ENCODE measurements around the gene CHAF1A.

Gene CHAF1A

DNA sequence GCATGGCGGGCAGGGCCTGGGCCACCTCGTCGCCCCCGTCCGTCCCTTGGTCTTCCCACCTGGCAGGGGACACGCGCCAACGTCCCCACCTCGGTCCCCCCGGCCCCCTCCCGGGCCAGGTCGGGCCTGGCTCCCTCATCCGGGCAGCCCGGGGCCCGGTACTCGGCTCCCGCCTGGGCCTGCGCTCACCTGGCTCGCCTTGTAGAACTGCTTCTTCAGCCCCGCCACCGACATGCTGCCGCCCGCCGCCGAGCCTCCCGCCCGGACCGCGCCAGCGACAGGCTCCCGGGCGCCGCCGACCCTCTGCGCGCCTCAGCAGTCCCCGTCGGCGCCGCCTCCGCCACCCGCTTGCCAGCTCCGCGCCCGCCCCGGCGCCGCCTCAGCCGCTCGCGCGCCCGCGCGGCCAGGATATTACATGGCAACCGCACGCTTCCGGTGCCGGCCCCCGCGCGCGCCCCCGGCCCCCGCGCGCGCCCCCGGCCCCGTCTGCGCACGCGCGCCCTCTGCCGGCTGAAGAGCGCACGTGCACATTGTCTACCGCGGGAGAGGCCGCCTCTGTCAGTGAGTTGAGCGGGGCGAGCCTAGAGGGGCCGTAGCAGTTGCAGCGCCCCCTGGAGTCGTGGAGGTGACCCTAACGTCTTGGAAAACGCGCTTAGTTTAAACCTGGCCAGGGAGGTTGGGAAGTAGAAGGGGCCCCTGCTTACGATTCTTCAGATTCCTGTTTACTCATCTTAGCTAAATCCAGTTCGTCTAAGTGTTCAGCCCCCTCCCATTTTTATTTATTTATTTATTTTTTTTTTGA is 2.1 kb upstream of the CHAF1A start, which contains the start of gene SH3GL1:
TSS of gene SH3GL1 (minus strand) at position 413 of the 802 bp plus-strand sequence. CDS start at position 234, 179 bp downstream.
- peak; percentile 75 for DNase-seq (ENCODE audit: extremely low spot score, insufficient read length, low read depth)
- FAIRE-seq = peak; percentile 86

DNA sequence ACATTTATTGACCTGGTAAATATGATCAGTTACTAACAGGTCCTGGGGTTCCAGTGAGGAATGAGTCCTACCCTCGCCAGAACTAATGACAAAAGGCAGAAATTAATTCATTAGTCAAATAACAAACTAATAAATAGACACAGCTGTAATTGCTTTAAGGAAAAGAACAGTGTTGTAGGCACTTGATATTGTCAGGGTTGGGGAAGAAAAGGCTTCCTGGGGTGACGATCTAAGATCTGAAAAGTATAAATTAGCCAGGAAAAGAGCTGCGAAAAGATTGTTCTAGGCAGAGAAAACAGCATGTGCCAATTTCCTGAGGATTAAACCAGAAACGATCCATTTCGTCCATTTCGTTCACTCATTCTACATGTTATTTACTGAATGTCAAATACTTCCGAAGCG is 670 bp upstream of the CHAF1A start:
- FAIRE-seq (no peak), DNase-seq (ENCODE audit: extremely low spot score, insufficient read length, low read depth) (no peak)

DNA sequence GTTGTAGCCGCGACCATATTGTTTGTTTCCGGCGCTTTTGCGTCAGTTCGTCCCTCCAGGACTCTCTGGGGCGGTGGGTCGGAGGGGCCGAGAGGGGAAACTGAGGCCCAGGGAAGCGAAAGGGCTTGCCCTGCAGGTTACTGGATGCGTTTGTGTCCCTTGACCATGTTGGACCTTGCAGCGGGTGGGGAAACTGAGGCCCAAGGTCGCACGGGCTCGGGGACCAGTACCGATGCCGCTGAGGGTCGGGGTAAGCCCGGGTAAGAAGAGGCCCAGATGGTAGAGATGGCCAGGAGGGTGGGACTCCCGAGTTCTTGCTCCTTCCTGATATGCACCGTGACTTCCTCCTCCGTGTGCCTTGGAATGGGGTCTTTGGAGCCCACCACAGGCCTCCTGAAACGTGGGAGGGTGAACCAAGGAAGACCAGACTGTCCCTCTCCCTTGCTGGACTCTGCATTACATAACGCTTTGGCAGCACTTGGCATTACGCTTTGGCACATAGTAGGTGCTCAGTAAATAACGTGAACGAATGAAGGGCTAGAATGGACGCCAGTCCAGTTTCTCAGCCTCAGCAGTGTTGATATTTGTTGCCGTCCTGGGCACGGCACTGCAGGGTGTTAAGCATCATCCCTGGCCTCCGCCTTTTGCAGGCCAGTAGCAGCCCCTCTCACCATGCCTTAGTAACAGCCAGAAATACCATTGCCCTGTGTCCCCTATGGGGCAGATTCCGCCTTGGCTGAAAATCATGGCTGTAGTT is 743 bp downstream of the CHAF1A start:
- FAIRE-seq = no peak
- no peak for DNase-seq (ENCODE audit: extremely low spot score, insufficient read length, low read depth)

DNA sequence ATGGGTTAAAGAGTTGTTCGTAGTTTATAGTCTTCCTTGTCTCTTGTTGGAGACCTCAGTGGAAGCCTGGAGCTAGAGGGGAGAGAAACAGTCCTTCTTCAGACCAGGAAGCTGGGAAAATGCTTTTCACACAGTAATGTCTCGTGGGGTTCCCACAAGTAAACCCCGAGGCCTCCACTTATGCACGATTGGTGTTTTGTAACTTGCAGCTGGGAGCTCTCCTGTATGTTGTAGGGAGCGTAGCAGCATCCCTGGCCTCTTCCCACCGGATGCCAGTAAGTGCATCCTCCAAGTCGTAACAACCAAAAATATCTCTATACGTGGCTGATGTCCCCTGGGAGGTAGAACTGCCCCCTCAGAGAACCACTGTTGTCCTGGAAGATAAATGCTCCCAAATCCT is 3.5 kb downstream of the CHAF1A start:
- FAIRE-seq (no peak), DNase-seq (ENCODE audit: extremely low spot score, insufficient read length, low read depth) (no peak)

DNA sequence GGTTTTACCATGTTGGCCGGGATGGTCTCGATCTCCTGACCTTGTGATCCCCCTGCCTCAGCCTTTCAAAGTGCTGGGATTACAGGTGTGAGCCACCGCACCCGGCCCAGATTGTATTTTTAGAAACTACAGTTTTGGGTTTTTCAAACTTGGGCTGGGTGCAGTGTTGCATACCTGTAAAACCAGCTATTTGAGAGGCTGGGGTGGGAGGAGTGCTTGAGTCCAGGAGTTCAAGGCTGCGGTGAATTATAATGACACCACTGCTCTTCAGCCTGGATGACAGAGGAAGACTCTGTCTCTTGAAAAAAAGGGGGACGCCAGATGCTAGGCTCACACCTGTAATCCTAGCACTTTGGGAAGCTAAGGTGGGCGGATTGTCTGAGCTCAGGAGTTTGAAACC is 4.2 kb downstream of the CHAF1A start:
- no peak for DNase-seq (ENCODE audit: extremely low spot score, insufficient read length, low read depth)
- FAIRE-seq = no peak

DNA sequence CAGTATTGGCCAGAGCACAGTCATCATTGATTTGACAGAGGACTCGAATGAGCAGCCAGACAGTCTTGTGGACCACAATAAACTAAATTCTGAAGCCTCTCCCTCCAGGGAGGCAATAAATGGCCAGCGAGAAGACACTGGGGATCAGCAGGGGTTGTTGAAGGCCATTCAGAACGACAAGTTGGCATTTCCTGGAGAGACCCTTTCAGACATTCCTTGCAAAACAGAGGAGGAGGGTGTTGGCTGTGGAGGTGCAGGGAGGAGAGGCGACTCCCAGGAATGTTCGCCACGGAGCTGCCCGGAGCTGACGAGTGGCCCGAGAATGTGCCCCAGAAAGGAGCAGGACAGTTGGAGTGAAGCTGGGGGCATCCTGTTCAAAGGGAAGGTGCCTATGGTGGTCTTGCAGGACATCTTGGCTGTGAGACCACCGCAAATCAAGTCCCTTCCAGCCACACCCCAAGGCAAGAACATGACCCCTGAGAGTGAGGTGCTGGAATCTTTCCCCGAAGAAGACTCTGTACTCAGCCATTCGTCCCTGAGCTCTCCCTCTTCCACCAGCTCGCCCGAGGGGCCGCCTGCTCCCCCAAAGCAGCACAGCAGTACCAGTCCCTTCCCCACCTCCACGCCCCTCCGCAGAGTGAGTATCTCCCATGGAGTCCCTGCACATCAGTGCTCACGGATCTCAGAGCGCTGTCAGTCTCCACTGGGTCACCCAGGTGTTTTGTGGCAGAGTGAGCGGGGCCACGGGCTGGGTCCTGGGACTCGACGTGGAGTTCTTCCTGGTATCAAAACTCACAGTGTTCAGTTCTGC is 6.9 kb downstream of the CHAF1A start:
- no peak for FAIRE-seq
- DNase-seq (ENCODE audit: extremely low spot score, insufficient read length, low read depth) = no peak

DNA sequence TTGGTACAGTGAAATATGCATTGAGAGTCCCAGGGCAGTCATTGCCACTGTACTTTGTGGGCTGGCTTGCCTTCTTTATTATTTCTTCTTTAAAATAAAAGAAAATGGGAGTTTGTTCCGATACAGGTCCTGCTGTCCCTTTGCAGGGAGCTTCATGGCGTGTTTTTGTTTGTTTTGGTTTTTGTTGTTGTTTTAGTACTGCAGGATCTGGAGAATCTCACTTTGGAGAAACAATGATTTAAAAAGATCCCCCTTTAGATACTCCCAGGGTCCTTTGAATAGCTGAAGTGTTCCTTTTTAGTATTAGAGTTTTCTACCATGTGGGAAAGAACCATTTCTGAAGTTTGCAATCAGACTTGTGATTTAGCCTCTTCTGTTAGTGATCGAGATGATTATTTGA is 11.1 kb downstream of the CHAF1A start:
- FAIRE-seq (no peak), DNase-seq (ENCODE audit: extremely low spot score, insufficient read length, low read depth) (no peak)

DNA sequence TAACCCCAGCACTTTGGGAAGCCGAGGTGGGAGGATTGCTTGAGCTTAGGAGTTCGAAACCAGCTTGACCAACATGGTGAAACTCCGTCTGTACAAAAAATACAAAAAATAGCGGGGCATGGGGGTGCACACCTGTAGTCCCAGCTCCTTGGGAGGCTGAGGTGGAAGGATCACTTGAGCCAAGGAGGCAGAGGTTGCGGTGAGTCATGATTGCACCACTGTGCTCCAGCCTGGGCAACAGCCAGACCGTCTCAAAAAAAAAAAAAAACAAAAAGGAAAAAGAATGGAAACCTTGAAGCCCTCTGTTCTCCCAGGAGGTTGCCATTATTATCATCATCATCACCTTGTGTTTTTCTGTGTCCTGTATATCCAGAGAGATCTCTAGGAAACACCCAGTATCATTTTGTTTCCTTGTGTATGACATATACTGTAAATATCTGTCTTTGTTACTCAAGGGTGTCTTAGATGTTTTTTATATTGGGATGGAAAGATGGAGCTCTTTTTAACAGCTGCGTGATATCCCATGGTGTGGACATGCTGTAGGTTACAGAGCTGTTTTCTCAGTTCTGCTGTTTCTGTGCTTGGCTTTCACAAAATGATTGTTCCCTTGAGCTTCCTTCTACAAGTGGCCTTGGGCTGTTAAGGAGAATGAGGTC is 11.8 kb downstream of the CHAF1A start:
- DNase-seq (ENCODE audit: extremely low spot score, insufficient read length, low read depth) (no peak), FAIRE-seq (no peak)

DNA sequence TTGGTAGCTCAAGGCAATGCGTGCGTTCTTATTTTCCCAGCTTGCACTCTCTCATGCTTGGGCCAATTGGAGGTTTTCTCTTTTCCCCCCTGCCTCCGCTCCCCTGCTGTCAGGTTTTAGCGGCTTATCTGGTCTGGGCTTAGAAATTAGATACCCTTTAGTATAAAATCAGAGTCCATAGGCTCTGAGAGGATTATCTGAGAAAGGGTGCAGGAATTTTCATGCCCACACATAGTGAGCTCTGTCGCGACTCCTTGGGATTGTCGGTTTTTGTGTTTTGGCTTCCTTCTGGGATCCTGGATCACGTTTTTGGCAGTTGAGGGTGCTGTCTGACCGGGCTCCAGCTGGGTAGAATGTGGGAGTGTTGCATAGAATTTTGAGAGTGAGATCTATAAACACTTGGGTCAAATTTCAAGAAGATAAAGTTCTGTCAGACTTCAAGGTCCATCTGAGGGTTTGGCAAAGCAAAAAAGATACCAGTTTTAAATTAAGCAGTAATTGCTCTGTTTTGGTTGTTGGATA is 12.4 kb downstream of the CHAF1A start:
- no peak for DNase-seq (ENCODE audit: extremely low spot score, insufficient read length, low read depth)
- FAIRE-seq = no peak

DNA sequence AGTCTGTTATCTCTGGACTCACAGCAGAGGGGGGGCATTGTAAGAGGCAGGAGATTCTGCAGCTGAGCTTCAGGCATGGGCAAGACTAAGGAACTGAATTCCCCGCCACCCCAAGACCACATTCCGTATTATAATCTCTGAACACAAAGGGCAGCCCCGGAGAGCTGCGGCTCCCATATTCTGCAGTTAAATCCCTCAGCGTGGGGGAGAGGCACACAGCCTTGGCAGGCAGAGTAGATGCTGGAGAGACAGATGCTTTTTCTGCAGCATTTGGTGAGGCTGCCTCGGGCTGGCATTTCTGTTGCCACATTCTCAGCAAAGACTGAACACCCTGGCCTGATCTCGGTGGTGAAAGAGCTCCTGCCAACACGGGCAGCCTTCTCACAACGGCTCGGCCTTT is 12.9 kb downstream of the CHAF1A start:
- FAIRE-seq = no peak
- DNase-seq (ENCODE audit: extremely low spot score, insufficient read length, low read depth) = no peak

DNA sequence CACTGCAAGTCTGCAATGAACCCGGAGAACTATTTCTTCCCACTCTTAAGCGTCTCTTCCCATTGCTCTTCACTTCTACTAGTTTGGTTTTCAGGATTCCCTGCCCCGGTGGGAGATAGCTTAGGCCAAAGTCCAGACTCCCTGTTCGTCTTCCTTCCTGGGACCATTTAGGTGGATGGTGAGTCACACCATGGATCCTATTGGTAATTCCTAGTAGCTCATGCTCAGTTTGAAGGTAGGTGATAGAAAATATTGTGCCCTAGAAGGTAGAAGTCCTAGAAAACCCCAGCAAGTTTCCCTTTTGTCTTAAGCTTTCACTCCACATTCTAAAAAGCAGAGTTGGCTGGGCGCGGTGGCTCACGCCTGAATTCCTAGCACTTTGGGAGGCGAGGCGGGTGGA is 13.8 kb downstream of the CHAF1A start:
- DNase-seq (ENCODE audit: extremely low spot score, insufficient read length, low read depth) (no peak), FAIRE-seq (no peak)

DNA sequence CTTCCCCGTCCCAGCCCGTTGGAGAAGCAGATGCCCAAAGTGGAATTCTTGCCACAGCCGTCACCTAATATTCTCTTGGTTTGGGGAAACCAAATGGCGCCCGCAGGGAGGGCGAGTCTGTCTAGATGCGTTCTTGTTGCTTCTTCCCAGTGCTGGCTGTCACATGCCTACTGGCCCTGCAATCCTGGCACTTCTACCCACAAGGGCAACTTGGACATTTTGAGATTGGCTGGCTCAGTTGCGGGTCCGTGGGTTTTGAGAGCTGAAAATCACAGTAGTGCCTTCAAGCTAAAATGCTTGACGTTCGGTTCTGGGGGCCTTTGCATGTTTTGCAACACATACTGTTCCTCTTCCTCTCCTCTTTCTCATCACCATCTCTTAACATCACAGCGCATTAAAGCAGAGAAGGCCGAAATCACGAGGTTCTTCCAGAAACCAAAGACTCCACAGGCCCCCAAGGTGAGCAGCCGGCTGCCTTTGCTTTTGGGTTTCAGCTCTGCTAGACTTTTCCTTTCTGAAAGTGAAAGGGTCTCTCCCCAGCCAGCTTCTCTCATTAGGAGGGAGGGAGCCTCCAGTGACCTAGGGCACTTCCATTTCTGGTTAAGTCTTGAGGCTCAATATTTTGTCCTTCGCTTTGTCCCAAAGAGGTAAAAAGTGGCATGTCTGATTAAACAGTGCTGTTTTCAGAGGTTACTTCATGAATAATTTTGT is 21.1 kb downstream of the CHAF1A start:
- DNase-seq (ENCODE audit: extremely low spot score, insufficient read length, low read depth) (no peak), FAIRE-seq (peak; percentile 67)

DNA sequence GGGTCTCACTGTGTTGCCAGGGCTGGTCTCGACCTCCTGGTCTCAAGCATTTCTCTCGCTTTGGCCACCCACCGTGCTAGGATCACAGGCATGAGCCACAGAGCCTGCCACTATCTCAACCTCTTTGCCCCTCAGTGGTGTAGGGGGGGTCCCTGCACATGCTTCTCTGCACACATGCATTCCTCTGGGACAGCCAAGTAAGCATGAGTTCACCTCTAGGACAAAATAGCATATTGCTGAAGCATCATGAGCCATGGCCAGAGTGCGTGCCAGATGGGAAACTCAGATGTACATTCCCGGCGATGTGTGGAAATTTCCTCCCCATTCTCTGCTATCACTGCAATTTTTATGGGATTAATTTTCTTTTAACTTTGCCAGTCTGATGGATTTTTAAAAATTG is 23.1 kb downstream of the CHAF1A start:
- FAIRE-seq = no peak
- no peak for DNase-seq (ENCODE audit: extremely low spot score, insufficient read length, low read depth)

DNA sequence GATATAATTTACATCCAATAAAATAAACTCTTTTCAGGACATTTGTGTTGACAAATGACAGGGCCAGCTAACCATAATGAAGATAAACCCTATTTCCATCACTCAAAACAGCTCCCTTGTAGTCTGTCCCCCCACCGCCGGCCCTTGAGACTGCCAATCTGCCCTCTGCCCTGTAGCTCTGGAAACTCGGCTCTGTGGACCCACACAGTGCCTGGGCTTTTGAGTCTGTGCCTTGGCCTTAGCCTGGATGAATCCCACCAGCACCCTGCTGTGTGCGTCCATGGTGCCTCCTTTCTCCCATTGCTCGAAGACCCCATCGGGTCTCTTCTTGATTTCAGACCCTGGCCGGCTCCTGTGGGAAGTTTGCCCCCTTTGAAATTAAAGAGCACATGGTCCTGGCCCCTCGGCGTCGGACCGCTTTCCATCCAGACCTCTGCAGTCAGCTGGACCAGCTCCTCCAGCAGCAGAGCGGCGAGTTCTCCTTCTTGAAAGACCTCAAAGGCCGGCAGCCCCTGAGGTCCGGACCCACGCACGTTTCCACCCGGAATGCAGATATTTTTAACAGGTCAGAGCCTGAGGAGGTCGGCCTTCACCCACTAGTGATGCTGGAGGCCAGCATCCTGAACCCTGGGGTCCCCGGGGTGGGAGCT is 26.0 kb downstream of the CHAF1A start:
- no peak for FAIRE-seq

DNA sequence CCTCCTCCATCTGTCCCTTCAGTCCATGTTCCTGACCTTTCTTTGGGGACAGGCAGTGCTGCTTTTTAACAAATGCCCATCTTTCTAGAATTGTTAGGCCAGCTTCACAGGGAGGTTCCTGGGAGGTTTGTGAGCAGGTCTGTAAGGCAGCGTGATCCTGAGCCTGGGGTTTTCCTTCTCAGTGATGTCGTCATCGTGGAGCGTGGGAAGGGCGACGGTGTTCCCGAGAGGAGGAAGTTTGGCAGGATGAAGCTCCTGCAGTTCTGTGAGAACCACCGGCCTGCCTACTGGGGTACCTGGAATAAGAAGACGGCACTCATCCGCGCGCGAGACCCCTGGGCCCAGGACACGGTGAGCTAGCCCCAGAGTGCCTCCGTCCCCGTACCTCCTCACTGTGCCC is 26.8 kb downstream of the CHAF1A start:
- DNase-seq (ENCODE audit: extremely low spot score, insufficient read length, low read depth) (no peak), FAIRE-seq (no peak)

More for the DNA sequence above, 26.0 kb downstream of the CHAF1A start:
- DNase-seq (ENCODE audit: extremely low spot score, insufficient read length, low read depth) = no peak

DNA sequence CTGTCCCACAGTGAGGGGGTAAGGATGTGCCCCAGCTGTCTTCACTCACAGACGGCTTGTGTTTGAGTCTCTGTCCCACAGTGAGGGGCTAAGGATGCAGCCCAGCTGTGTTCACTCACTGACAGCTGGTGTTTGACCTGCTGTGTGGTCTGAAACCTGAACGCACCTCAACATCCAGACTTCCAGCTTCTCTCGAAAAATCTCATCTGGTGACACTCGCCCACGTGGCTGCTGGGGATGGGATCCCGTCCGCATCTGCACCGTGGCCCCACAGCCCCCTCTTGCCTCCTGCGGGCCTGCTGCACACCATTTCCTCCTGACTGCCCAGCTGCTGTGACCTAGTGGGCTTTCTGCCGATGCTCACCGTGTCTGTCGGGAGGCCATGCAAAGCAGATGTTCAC is 27.3 kb downstream of the CHAF1A start:
- FAIRE-seq = no peak
- no peak for DNase-seq (ENCODE audit: extremely low spot score, insufficient read length, low read depth)

DNA sequence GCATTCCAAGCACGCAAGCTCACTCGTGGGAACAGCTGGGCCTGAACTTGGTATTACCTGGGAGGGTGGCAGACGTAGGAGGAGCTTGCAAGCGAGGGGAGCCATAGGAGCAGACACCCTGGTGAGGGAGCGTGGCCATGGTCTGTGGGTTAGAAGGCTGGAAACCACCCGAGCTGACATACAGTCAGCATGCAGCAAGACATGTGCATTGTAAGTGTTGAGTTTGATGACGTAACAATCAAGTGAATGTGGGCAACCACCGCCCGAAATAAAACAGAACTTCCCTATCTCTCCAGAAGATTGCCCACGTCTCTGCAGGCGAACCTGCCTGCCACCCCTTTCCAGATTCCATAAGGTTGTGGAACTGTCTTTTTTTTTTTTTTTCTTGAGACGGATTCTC is 28.3 kb downstream of the CHAF1A start:
- DNase-seq (ENCODE audit: extremely low spot score, insufficient read length, low read depth) (no peak), FAIRE-seq (peak; percentile 29)

DNA sequence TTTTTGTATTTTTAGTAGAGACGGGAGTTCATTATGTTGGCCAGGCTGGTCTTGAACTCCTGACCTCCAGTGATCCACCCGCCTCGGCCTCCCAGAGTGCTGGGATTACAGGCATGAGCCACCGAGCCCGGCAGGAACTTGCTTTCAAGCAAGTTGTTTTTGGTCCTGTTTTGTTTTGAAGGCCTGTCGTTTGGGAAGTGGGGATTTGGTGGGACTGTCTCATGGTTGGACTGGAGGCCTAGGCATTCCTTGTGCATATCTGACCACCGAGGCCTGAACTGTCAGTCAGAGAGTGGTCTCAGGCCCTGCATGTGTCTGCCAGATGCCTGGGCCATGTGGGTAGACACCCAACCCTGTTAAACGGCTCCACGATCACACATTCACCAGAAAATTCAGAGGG is 28.9 kb downstream of the CHAF1A start:
- no peak for DNase-seq (ENCODE audit: extremely low spot score, insufficient read length, low read depth)
- no peak for FAIRE-seq
